MM.1S (cell line): ENCODE data around the gene CYGB.

ENCODE experiments used
- CTCF ChIP-seq: fragments of 300-600 bp; sonication (generic); IDR thresholded peaks from 2 replicates; pipeline ENCODE4 v1.5.1; 2016; ENCODE audit warnings: antibody characterized with exemption, low read length, mixed read lengths
- EZH2phosphoT487 ChIP-seq: fragments of 300-600 bp; sonication (generic); IDR thresholded peaks from 2 replicates; pipeline ENCODE4 v1.6.1; 2018; ENCODE audit warnings: antibody characterized with exemption, low read length

DNA sequence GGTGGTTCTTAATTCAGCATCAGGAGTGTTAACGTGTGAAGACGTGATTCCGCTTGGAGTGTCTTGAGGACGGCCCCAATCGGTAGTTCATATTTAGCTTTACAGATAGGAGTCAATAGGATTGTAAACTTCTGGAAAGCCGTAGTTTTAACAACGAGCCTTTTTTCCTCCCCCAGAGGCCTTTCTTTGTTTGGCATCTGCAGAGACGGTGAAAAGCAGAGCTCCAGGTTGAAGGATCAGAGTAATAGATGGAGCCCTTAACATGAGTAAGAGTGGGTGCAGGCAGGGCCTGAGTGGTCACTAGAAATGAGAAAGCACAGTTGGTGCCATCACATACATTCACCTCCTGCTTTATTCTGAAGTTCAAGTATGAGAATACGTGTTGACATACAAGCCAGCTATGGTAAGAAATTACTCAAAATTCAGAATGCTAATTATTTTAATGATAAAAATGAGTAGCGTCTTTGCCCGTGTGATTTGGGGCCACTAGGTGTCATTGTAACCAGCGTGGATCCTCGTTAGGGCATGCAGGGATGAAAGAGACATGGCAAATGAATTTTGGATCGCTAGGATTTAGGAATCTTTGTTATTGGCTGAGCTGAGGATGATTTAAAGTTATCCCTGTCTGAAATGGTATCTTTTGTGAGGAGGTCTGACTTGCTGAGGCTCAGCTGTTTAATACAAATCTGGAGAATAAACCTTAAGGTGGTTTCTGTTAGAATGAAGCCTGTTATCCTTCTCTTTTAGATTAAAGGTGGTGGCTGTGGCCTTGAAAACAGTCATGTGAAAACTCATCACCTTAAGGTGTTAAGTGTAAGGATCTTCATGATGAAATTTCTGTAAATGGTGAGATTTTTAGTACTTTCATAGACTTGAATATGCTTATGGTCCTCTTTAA lies 20.9 kb upstream of the CYGB start:
- peak; percentile 78 for TF ChIP-seq CTCF
- no peak for TF ChIP-seq EZH2phosphoT487
